ENCODE measurements around the gene AASDH. TPM values are rescaled to one million over a fixed set of nuclear protein-coding genes. Genes with fewer than 3 reads are reported as not detected.

AASDH gene
- total RNA-seq, 1 experiment from 2014 or later: 3.8 TPM

- ChIA-PET POLR2A (ENCODE audit: low non-redundant PET) (no interaction called here), CTCF (no interaction called here)
- Histone ChIP-seq H3K4me3 (ENCODE audit: low read depth, low read length, poor library complexity, severe bottlenecking) (no peak overlapping the region), H3K27ac (ENCODE audit: low read depth, low read length, poor library complexity, severe bottlenecking) (no peak overlapping the region), H3K9me3 (ENCODE audit: low read depth, low read length, poor library complexity, severe bottlenecking) (no peaks in the 10 kb centered on the region), H3K4me1 (ENCODE audit: insufficient read depth, low read length, poor library complexity, severe bottlenecking) (no peaks in the 10 kb centered on the region), H3K36me3 (ENCODE audit: insufficient read depth, low read length, poor library complexity, severe bottlenecking) (no peaks in the 10 kb centered on the region), H3K27me3 (replicated peaks; ENCODE audit: insufficient read depth, low read depth, low read length, poor library complexity) (no peaks in the 10 kb centered on the region)
- intact Hi-C loops (cut with micrococcal nuclease; ENCODE audit: unreplicated experiment): no loop called here
- DNase-seq (ENCODE audit: low spot score): no peak
- TF ChIP-seq, protein P1, sequence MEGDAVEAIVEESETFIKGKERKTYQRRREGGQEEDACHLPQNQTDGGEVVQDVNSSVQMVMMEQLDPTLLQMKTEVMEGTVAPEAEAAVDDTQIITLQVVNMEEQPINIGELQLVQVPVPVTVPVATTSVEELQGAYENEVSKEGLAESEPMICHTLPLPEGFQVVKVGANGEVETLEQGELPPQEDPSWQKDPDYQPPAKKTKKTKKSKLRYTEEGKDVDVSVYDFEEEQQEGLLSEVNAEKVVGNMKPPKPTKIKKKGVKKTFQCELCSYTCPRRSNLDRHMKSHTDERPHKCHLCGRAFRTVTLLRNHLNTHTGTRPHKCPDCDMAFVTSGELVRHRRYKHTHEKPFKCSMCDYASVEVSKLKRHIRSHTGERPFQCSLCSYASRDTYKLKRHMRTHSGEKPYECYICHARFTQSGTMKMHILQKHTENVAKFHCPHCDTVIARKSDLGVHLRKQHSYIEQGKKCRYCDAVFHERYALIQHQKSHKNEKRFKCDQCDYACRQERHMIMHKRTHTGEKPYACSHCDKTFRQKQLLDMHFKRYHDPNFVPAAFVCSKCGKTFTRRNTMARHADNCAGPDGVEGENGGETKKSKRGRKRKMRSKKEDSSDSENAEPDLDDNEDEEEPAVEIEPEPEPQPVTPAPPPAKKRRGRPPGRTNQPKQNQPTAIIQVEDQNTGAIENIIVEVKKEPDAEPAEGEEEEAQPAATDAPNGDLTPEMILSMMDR (conservative IDR thresholded peaks at IDR 0.05; ENCODE audit: low read depth, low read length): no peak
- TF ChIP-seq EZH2 (IDR thresholded peaks at IDR 0.05; ENCODE audit: borderline replicate concordance, low read depth, low read length, poor library complexity, severe bottlenecking): no peak
- no TSS peak for BruUV-seq (replicated peaks)
Observed at GRCh38 chr4:56308384-56308783, 78.9 kb downstream of the AASDH start.

GRCh38 chr4:56307423-56307822, 79.9 kb downstream of the AASDH start:
- BruUV-seq (replicated peaks): no TSS peak
- no peaks in the 10 kb centered on the region for H3K27me3 ChIP-seq (replicated peaks; ENCODE audit: insufficient read depth, low read depth, low read length, poor library complexity)
- TF ChIP-seq EZH2 (IDR thresholded peaks at IDR 0.05; ENCODE audit: borderline replicate concordance, low read depth, low read length, poor library complexity, severe bottlenecking): no peak
- TF ChIP-seq, protein P1 (conservative IDR thresholded peaks at IDR 0.05; ENCODE audit: low read depth, low read length): no peak
- no peaks in the 10 kb centered on the region for H3K4me1 ChIP-seq (ENCODE audit: insufficient read depth, low read length, poor library complexity, severe bottlenecking)
- H3K4me3 ChIP-seq (ENCODE audit: low read depth, low read length, poor library complexity, severe bottlenecking): no peak overlapping the region
- H3K9me3 ChIP-seq (ENCODE audit: low read depth, low read length, poor library complexity, severe bottlenecking): no peaks in the 10 kb centered on the region
- DNase-seq (ENCODE audit: low spot score): no peak
- ChIA-PET POLR2A (ENCODE audit: low non-redundant PET) (no interaction called here), CTCF (no interaction called here)
- intact Hi-C loops (cut with micrococcal nuclease; ENCODE audit: unreplicated experiment): no loop called here
- H3K27ac ChIP-seq (ENCODE audit: low read depth, low read length, poor library complexity, severe bottlenecking): no peak overlapping the region
- H3K36me3 ChIP-seq (ENCODE audit: insufficient read depth, low read length, poor library complexity, severe bottlenecking): no peaks in the 10 kb centered on the region

- H3K4me3 ChIP-seq (ENCODE audit: low read depth, low read length, poor library complexity, severe bottlenecking): no peak overlapping the region
- intact Hi-C loops (cut with micrococcal nuclease; ENCODE audit: unreplicated experiment): no loop called here
- DNase-seq (ENCODE audit: low spot score): no peak
- CTCF ChIA-PET: no interaction called here
- H3K27ac ChIP-seq (ENCODE audit: low read depth, low read length, poor library complexity, severe bottlenecking): no peak overlapping the region
- no peaks in the 10 kb centered on the region for H3K4me1 ChIP-seq (ENCODE audit: insufficient read depth, low read length, poor library complexity, severe bottlenecking)
- H3K27me3 ChIP-seq (replicated peaks; ENCODE audit: insufficient read depth, low read depth, low read length, poor library complexity): no peaks in the 10 kb centered on the region
- H3K36me3 ChIP-seq (ENCODE audit: insufficient read depth, low read length, poor library complexity, severe bottlenecking): no peaks in the 10 kb centered on the region
- no peaks in the 10 kb centered on the region for H3K9me3 ChIP-seq (ENCODE audit: low read depth, low read length, poor library complexity, severe bottlenecking)
- no peak for TF ChIP-seq EZH2 (IDR thresholded peaks at IDR 0.05; ENCODE audit: borderline replicate concordance, low read depth, low read length, poor library complexity, severe bottlenecking)
- TF ChIP-seq, protein P1 (conservative IDR thresholded peaks at IDR 0.05; ENCODE audit: low read depth, low read length): no peak
- no TSS peak for BruUV-seq (replicated peaks)
- POLR2A ChIA-PET (ENCODE audit: low non-redundant PET): no interaction called here
Observed at GRCh38 chr4:56305390-56305789, 81.9 kb downstream of the AASDH start.
